ENCODE measurements around the gene FARS2. TPM values are rescaled to one million over a fixed set of nuclear protein-coding genes. Genes with fewer than 3 reads are reported as not detected.

FARS2 gene
- total RNA-seq, 2 experiments from 2014 or later: 13.8 to 14.3 TPM

GRCh38 chr6:5411414-5411813, 150.1 kb downstream of the FARS2 start:
- Histone ChIP-seq H3K9me3 (ENCODE audit: low read length) (no peaks in the 10 kb centered on the region), H2AFZ (ENCODE audit: low read length) (no peak overlapping the region), H3K4me1 (ENCODE audit: insufficient read depth, low read length, poor library complexity, severe bottlenecking) (no peaks in the 10 kb centered on the region), H3K4me2 (ENCODE audit: low read length) (no peak overlapping the region), H3K4me3 (ENCODE audit: low read depth, low read length, poor library complexity, severe bottlenecking) (no peak overlapping the region), H3K79me2 (ENCODE audit: insufficient read depth, low read depth, low read length) (no peaks in the 10 kb centered on the region), H3K36me3 (ENCODE audit: insufficient read depth, low read length) (no peaks in the 10 kb centered on the region), H4K20me1 (ENCODE audit: insufficient read depth, low read length) (no peaks in the 10 kb centered on the region), H3K9me2 (ENCODE audit: insufficient read depth, low read length) (no peaks in the 10 kb centered on the region), H3K27ac (ENCODE audit: low read depth, low read length, poor library complexity, severe bottlenecking) (no peak overlapping the region)
- CTCF ChIA-PET (ENCODE audit: unreplicated experiment): no interaction called here
- no TSS peak for BruUV-seq (replicated peaks)
- intact Hi-C loops (cut with micrococcal nuclease; ENCODE audit: unreplicated experiment): no loop called here
- DNase-seq (ENCODE audit: low spot score): no peak
- TF ChIP-seq EZH2phosphoT487 (IDR thresholded peaks at IDR 0.05; ENCODE audit: borderline replicate concordance, low read depth, low read length) (no peak), CTCF (conservative IDR thresholded peaks at IDR 0.05; ENCODE audit: low read length) (no peak)
- POLR2A ChIA-PET: interaction anchor here (0.6 kb wide), 1 partner anchor 262 kb away, joined by 3 read pairs; no protein-coding TSS in a partner anchor

- POLR2A ChIA-PET: no interaction called here
- BruUV-seq (replicated peaks): no TSS peak
- no peak overlapping the region for H3K4me3 ChIP-seq (ENCODE audit: low read depth, low read length, poor library complexity, severe bottlenecking)
- no peaks in the 10 kb centered on the region for H3K79me2 ChIP-seq (ENCODE audit: insufficient read depth, low read depth, low read length)
- no peaks in the 10 kb centered on the region for H3K9me3 ChIP-seq (ENCODE audit: low read length)
- no peaks in the 10 kb centered on the region for H3K4me1 ChIP-seq (ENCODE audit: insufficient read depth, low read length, poor library complexity, severe bottlenecking)
- no peak overlapping the region for H2AFZ ChIP-seq (ENCODE audit: low read length)
- TF ChIP-seq EZH2phosphoT487 (IDR thresholded peaks at IDR 0.05; ENCODE audit: borderline replicate concordance, low read depth, low read length) (no peak), CTCF (conservative IDR thresholded peaks at IDR 0.05; ENCODE audit: low read length) (no peak)
- H3K36me3 ChIP-seq (ENCODE audit: insufficient read depth, low read length): no peaks in the 10 kb centered on the region
- DNase-seq (ENCODE audit: low spot score): no peak
- H3K9me2 ChIP-seq (ENCODE audit: insufficient read depth, low read length): no peaks in the 10 kb centered on the region
- H3K27ac ChIP-seq (ENCODE audit: low read depth, low read length, poor library complexity, severe bottlenecking): no peak overlapping the region
- H3K4me2 ChIP-seq (ENCODE audit: low read length): no peak overlapping the region
- intact Hi-C loops (cut with micrococcal nuclease; ENCODE audit: unreplicated experiment): no loop called here
- H4K20me1 ChIP-seq (ENCODE audit: insufficient read depth, low read length): no peaks in the 10 kb centered on the region
- CTCF ChIA-PET (ENCODE audit: unreplicated experiment): no interaction called here
Measured at GRCh38 chr6:5412017-5412416, 150.7 kb downstream of the FARS2 start.

GRCh38 chr6:5412663-5413062, 151.3 kb downstream of the FARS2 start:
- H3K79me2 ChIP-seq (ENCODE audit: insufficient read depth, low read depth, low read length): no peaks in the 10 kb centered on the region
- H4K20me1 ChIP-seq (ENCODE audit: insufficient read depth, low read length): no peaks in the 10 kb centered on the region
- no peaks in the 10 kb centered on the region for H3K36me3 ChIP-seq (ENCODE audit: insufficient read depth, low read length)
- no peaks in the 10 kb centered on the region for H3K9me2 ChIP-seq (ENCODE audit: insufficient read depth, low read length)
- intact Hi-C loops (cut with micrococcal nuclease; ENCODE audit: unreplicated experiment): no loop called here
- BruUV-seq (replicated peaks): no TSS peak
- H3K27ac ChIP-seq (ENCODE audit: low read depth, low read length, poor library complexity, severe bottlenecking): no peak overlapping the region
- H3K4me1 ChIP-seq (ENCODE audit: insufficient read depth, low read length, poor library complexity, severe bottlenecking): no peaks in the 10 kb centered on the region
- H3K4me3 ChIP-seq (ENCODE audit: low read depth, low read length, poor library complexity, severe bottlenecking): no peak overlapping the region
- H3K4me2 ChIP-seq (ENCODE audit: low read length): no peak overlapping the region
- DNase-seq (ENCODE audit: low spot score): no peak
- CTCF ChIA-PET (ENCODE audit: unreplicated experiment): no interaction called here
- no peaks in the 10 kb centered on the region for H3K9me3 ChIP-seq (ENCODE audit: low read length)
- POLR2A ChIA-PET: no interaction called here
- no peak for TF ChIP-seq CTCF (conservative IDR thresholded peaks at IDR 0.05; ENCODE audit: low read length)
- TF ChIP-seq EZH2phosphoT487 (IDR thresholded peaks at IDR 0.05; ENCODE audit: borderline replicate concordance, low read depth, low read length): no peak
- H2AFZ ChIP-seq (ENCODE audit: low read length): no peak overlapping the region
